Measurements from ENCODE around the gene AXDND1.

Gene AXDND1

GRCh38 chr1:179591253-179591591, 225.5 kb downstream of the AXDND1 start:
- Histone ChIP-seq H3K9me3 (peaks cover 0 to 6% (median 0%) of the 10 kb centered on the region in 3 donors), H3K27ac (no peak overlapping the region), H3K4me3 (peak overlapping the region in 1 of 2 donors; percentile 36), H3K27me3 (peaks cover 0 to 16% of the 10 kb centered on the region in 2 donors), H3K4me1 (peaks cover 0 to 15% (median 4%) of the 10 kb centered on the region in 4 donors), H3K36me3 (no peaks in the 10 kb centered on the region)
- intact Hi-C loops (cut with DNase I; ENCODE audit: low total_unique reads): no loop called here
- DNase-seq: no peak
- TF ChIP-seq CTCF (IDR thresholded peaks at IDR 0.05): no peak

GRCh38 chr1:179591592-179592580, 226.1 kb downstream of the AXDND1 start, which contains the start of gene TDRD5:
TSS of gene TDRD5 (plus strand) at chr1:179591832. CDS start at chr1:179592616, 784 bp downstream.
- H3K9me3 ChIP-seq: peaks cover 0 to 6% (median 0%) of the 10 kb centered on the region in 3 donors
- H3K36me3 ChIP-seq: no peaks in the 10 kb centered on the region
- H3K27me3 ChIP-seq: peaks cover 0 to 16% of the 10 kb centered on the region in 2 donors
- intact Hi-C loops (cut with DNase I; ENCODE audit: low total_unique reads): no loop called here
- H3K27ac ChIP-seq: no peak within 1 kb of the TSS
- no peak for TF ChIP-seq CTCF (IDR thresholded peaks at IDR 0.05)
- peak within 1 kb of the TSS in 1 of 2 donors; percentile 36 for H3K4me3 ChIP-seq
- no peak for DNase-seq
- H3K4me1 ChIP-seq: peaks cover 0 to 8% (median 4%) of the 10 kb centered on the region in 4 donors

GRCh38 chr1:179598631-179599030, 232.9 kb downstream of the AXDND1 start:
- Histone ChIP-seq H3K27me3 (peaks cover 0 to 3% of the 10 kb centered on the region in 2 donors), H3K36me3 (no peaks in the 10 kb centered on the region), H3K4me3 (no peak overlapping the region), H3K9me3 (peaks cover 0 to 2% (median 0%) of the 10 kb centered on the region in 3 donors), H3K4me1 (no peaks in the 10 kb centered on the region), H3K27ac (no peak overlapping the region)
- intact Hi-C loops (cut with DNase I; ENCODE audit: low total_unique reads): no loop called here
- TF ChIP-seq CTCF (IDR thresholded peaks at IDR 0.05): no peak
- DNase-seq: no peak

GRCh38 chr1:179599623-179600249, 234.0 kb downstream of the AXDND1 start:
- H3K27ac ChIP-seq: no peak overlapping the region
- DNase-seq: no peak
- no peak overlapping the region for H3K4me3 ChIP-seq
- H3K27me3 ChIP-seq: peaks cover 0 to 3% of the 10 kb centered on the region in 2 donors
- no peaks in the 10 kb centered on the region for H3K4me1 ChIP-seq
- peaks cover 0 to 2% (median 0%) of the 10 kb centered on the region in 3 donors for H3K9me3 ChIP-seq
- no peaks in the 10 kb centered on the region for H3K36me3 ChIP-seq
- intact Hi-C loops (cut with DNase I; ENCODE audit: low total_unique reads): no loop called here
- TF ChIP-seq CTCF (IDR thresholded peaks at IDR 0.05): peak; percentile 42 to 44

GRCh38 chr1:179601093-179601492, 235.3 kb downstream of the AXDND1 start:
- intact Hi-C loops (cut with DNase I; ENCODE audit: low total_unique reads): no loop called here
- H3K27ac ChIP-seq: no peak overlapping the region
- no peaks in the 10 kb centered on the region for H3K4me1 ChIP-seq
- H3K4me3 ChIP-seq: no peak overlapping the region
- TF ChIP-seq CTCF (IDR thresholded peaks at IDR 0.05): no peak
- peaks cover 0 to 3% of the 10 kb centered on the region in 2 donors for H3K27me3 ChIP-seq
- H3K36me3 ChIP-seq: no peaks in the 10 kb centered on the region
- DNase-seq: no peak
- H3K9me3 ChIP-seq: peaks cover 0 to 2% (median 0%) of the 10 kb centered on the region in 3 donors

All from tibial artery (tissue), 4 donors.